ENCODE results near the gene ABHD16A.

ABHD16A gene

DNA sequence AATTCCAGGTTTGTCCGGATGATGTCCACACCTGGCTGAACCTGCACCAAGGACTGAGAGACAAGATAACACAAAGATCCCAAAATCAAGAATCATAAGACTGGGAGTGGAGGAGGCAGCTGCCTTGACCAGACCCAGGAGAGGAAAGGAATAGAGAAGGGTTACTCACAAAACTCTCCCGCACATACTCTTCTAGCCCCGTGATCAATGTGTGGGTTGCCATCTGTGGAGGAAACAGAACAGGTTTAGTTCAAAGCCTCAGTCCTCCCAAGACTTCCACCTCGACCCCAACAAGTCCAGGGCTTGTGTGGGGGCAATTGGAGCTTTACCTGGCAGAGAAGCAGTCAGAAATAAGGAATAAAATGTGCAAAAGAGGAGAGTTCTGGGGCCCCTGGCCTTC, 61.8 kb downstream of the ABHD16A start:
- Histone ChIP-seq H3K36me3 (peaks cover 84% of the 10 kb centered on the region), H3K4me1 (no peaks in the 10 kb centered on the region), H3K27me3 (no peaks in the 10 kb centered on the region), H3K9me3 (no peaks in the 10 kb centered on the region), H3K4me3 (ENCODE audit: low read depth, low read length) (no peak overlapping the region)
- no peak for DNase-seq
- TF ChIP-seq, protein P1, sequence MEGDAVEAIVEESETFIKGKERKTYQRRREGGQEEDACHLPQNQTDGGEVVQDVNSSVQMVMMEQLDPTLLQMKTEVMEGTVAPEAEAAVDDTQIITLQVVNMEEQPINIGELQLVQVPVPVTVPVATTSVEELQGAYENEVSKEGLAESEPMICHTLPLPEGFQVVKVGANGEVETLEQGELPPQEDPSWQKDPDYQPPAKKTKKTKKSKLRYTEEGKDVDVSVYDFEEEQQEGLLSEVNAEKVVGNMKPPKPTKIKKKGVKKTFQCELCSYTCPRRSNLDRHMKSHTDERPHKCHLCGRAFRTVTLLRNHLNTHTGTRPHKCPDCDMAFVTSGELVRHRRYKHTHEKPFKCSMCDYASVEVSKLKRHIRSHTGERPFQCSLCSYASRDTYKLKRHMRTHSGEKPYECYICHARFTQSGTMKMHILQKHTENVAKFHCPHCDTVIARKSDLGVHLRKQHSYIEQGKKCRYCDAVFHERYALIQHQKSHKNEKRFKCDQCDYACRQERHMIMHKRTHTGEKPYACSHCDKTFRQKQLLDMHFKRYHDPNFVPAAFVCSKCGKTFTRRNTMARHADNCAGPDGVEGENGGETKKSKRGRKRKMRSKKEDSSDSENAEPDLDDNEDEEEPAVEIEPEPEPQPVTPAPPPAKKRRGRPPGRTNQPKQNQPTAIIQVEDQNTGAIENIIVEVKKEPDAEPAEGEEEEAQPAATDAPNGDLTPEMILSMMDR (IDR thresholded peaks at IDR 0.05; ENCODE audit: low read depth, low read length), result no peak

DNA sequence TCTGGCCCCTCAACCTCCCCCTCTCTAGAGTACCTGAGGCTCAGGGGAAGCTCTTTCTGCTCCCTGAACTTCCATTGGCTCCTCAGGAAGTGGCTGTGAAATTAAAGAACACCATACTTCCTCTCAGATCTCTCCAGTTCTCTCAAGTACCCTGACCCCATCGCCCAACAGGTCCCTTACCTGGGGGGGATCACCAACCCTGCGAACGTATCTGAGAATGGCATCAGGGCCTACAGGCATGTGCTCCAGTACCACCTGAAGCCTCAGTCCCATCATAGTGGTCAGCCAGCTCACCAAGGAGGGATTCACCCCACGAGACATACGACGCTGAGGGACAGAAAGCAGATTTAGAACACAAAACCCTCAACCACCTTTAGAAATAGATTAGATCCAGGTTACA, 62.5 kb downstream of the ABHD16A start:
- TF ChIP-seq, protein P1 (IDR thresholded peaks at IDR 0.05; ENCODE audit: low read depth, low read length), result no peak
- no peaks in the 10 kb centered on the region for H3K27me3 ChIP-seq
- H3K36me3 ChIP-seq, result peaks cover 85% of the 10 kb centered on the region
- no peak for DNase-seq
- no peaks in the 10 kb centered on the region for H3K9me3 ChIP-seq
- H3K4me1 ChIP-seq, result no peaks in the 10 kb centered on the region
- no peak overlapping the region for H3K4me3 ChIP-seq (ENCODE audit: low read depth, low read length)

DNA sequence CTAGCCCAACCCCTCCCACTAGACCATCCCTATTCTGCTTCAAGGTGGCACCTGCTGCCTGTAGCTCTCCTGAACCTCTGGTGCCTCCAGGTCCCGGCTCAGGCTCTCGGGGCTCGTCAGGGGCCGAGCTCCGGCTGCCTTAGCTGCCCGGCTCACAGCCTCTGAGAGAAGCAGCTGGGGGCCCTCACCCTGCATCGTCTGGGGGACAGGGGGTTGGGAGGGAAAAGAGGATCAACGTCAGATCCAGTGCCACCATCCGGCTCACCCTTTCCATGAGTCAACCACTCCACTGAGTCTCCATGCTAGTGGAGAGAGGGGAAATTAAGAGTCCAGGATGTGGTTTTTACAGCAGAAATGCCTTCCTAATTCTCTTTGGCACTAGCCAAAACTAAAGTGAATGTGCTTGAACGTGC, 63.7 kb downstream of the ABHD16A start:
- H3K27me3 ChIP-seq, result no peaks in the 10 kb centered on the region
- H3K4me1 ChIP-seq, result no peaks in the 10 kb centered on the region
- TF ChIP-seq, protein P1 (IDR thresholded peaks at IDR 0.05; ENCODE audit: low read depth, low read length), result no peak
- no peak for DNase-seq
- no peak overlapping the region for H3K4me3 ChIP-seq (ENCODE audit: low read depth, low read length)
- peaks cover 85% of the 10 kb centered on the region for H3K36me3 ChIP-seq
- H3K9me3 ChIP-seq, result no peaks in the 10 kb centered on the region

DNA sequence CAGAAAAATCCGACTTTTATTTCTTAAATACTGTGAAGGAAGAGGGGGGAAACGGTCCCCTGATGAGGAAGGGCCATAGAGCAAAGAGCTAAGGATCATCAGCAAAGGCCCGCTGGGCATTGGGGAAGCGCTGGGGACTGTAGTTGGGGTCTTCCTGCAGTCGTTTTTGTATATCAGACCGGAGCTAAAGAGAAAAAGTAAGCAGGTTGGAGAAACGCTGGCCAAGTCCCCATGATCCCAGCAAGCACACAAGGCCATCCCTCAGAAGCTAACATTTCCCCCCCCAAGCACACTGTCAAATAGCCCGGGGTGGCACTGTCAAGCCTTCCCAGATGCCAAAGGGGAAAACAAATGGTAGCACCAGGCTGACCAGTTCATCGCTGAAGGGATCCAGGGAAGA, 64.1 kb downstream of the ABHD16A start:
- Histone ChIP-seq H3K9me3 (no peaks in the 10 kb centered on the region), H3K4me3 (ENCODE audit: low read depth, low read length) (no peak overlapping the region), H3K4me1 (no peaks in the 10 kb centered on the region), H3K36me3 (peaks cover 85% of the 10 kb centered on the region), H3K27me3 (no peaks in the 10 kb centered on the region)
- DNase-seq, result no peak
- TF ChIP-seq, protein P1 (IDR thresholded peaks at IDR 0.05; ENCODE audit: low read depth, low read length), result no peak
